GM19438 (cell line): Measurements from ENCODE around the gene PRMT1.
"Not testable (repeated sequence)": the region's sequence is repeated elsewhere in the genome, so short reads cannot be mapped to it uniquely, and the experiment has no call there.

Experiments used
- ATAC-seq: cut with Tn5 transposase; IDR thresholded peaks from one replicate; pipeline ENCODE4 v1.9.1; 2021; ENCODE audit warnings: low read depth; ENCODE audit not compliant: unreplicated experiment

Gene PRMT1

DNA sequence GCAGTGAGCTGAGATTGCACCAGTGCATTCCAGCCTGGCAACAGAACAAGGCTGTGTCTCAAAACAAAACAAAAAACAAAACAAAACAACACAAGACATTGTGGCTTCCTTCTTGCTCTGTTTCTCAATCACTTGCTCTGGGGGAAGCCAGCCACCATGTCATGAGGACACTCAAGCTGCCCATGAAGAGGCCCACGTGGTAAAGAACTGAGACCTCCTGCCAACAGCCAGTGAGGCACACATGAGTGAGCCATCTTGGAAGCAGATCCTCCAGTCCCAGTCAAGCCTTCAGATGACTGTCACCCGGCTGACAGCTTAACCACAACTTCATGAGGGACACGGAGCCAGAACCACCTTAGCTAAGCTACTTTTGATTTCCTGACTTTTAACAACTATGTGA is 39.1 kb downstream of the PRMT1 start:
- no peak for ATAC-seq

DNA sequence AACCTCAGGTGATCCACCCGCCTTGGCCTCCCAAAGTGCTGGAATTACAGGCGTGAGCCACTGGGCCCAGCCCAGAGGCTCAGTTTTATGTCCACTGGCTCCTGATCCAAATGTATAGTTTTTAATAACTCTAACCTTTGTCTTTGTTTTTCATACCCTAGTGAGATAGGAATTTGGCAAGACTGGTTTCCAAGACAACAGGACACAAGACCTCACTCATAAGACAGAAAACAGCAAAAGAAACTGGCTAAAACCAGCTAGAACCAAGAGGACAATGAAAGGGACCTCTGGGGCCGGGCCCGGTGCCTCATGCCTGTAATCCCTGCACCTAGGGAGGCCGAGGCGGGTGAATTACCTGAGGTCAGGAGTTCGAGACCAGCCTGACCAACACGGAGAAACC is 41.4 kb downstream of the PRMT1 start:
- no peak for ATAC-seq

DNA sequence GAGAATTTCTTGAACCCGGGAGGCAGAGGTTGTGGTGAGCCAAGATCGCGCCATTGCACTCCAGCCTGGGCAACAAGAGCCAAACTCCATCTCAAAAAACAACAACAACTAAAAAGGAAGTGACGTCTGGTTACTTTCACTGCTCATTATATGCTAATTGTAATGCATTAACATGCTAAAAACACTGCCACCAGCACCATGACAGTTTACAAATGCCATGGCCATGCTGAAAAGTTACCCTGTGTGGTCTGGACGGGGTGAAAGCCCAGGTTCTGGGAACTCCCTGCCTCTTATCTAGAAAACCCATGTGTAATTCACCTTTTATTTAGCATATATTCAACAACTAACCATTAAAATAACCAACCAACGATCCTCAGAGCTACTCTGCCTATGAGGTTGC is 41.9 kb downstream of the PRMT1 start:
- ATAC-seq, result no peak

DNA sequence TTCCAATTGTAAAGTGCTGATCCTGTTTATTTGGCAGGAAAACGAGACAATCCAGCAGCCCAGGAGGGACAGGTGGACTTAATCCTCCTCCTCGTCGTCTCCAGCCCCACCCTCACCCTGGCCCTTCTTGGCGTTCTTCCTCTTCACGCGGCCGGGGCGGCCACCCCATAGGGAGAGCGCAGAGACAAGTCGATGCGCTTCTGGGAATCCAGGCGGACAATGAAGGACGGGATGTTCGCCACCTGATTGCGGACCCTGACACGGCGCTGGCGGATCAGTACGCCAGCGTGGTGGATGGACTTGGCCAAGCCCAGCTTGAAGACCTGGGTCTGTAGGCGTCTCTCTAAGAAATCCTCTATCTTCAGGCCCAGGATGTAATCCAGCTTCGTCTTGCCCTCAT is 42.3 kb downstream of the PRMT1 start:
- not testable (repeated sequence) for ATAC-seq

DNA sequence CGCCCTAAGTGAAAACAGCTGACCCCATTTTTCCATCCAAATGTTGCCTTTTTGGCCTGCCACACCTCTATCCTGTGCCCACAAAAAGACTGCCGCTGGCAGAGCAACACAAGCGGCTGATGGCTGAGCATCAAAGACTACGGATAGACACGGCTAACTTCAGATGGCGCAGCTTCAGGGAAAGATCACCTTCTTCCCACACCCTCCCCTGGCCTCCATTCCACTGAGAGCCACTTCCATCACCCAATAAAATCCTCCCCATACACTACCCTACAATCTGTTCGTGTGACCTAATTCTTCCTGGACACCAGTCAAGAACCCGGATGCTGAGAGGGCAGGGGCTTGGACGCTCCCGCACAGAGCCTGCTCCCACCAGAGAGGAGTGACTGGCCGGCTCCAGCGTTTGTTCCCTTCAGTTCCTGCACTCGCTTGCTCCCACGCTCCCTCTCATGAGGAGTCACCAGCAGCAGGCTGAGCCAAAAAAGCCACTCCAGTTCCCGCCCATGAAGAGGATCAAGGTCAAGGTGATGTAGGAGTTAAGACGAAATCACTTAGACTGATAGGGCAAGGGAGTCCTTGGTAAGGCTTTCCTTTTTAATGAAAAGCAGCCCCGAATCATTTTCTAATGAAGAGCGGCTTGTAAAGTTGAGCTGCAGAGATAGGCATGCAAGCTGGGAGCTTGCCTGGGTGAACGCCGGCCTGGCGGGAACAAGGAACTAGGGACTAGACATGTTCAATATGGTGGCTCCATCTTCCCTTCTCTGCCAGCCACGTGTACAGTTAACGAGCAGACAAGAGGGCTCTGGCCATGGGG is 50.4 kb downstream of the PRMT1 start:
- ATAC-seq, result no peak

DNA sequence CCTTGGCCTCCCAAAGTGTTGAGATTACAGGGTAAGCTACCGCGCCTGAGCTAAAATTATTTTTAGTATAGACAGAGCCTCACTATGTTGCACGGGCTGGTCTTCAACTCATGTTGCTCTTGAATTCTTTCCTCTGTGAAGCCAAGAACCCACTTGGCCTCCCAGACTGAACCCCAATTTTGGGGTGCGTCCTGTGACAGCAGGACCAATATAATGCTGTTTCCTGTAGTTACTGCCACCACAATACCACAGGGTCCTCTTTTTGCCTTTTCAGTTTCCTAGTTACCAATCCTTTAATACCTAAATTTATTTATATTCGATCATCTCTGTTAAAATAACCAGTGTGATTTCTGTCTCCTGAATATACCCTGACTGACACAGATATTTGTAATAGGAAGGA is 53.1 kb downstream of the PRMT1 start:
- ATAC-seq, result no peak
